Upper lobe of left lung (tissue), 4 donors: ENCODE results near the gene ABHD4.

Source experiments
- CTCF ChIP-seq, 6 experiments: fragments of 450-650 bp in 4 of 6; fragments of 200-600 bp in 2 of 6; sonication (generic) in 2 of 6; IDR thresholded peaks; one replicate each; pipeline ENCODE4 v1.5.1; 2016 to 2019; ENCODE audit warnings: antibody characterized with exemption in 6 of 6
- EP300 ChIP-seq, 4 donors: sonication (generic); formaldehyde crosslinking; IDR thresholded peaks; one replicate each; pipeline ENCODE4 v1.5.1; 2017; ENCODE audit warnings: antibody characterized with exemption in 4 of 4, control low read depth in 2 of 4
- POLR2A ChIP-seq, 4 donors: fragments of 450-650 bp; IDR thresholded peaks; one replicate each; pipeline ENCODE4 v1.5.1; 2016 to 2017; ENCODE audit warnings: antibody characterized with exemption in 4 of 4, mild to moderate bottlenecking in 2 of 4
- POLR2AphosphoS5 ChIP-seq, 2 donors: sonication (generic); formaldehyde crosslinking; IDR thresholded peaks; one replicate each; pipeline ENCODE4 v1.5.1; 2017; ENCODE audit warnings: antibody characterized with exemption in 2 of 2

GRCh38 chr14:22555384-22556011, 42.6 kb upstream of the ABHD4 start:
- TF ChIP-seq CTCF (IDR thresholded peaks at IDR 0.05) (no peak), POLR2A (IDR thresholded peaks at IDR 0.05) (no peak), POLR2AphosphoS5 (IDR thresholded peaks at IDR 0.05) (no peak), EP300 (IDR thresholded peaks at IDR 0.05) (no peak)
